Stimulated activated CD8-positive, alpha-beta memory T cell treated with anti-CD3 and anti-CD28 coated beads, Interleukin-12 subunit alpha, Interleukin-12 subunit beta, amount 100 ng/mL, for 24 hours (primary cell): ENCODE data around the gene PDXK.
"Not testable (repeated sequence)": the region's sequence is repeated elsewhere in the genome, so short reads cannot be mapped to it uniquely, and the experiment has no call there.

Source experiments
- DNase-seq: peaks from one replicate; pipeline ENCODE4 v3.0.0-alpha.2; 2020; ENCODE audit errors: extremely low read depth

The PDXK gene

DNA sequence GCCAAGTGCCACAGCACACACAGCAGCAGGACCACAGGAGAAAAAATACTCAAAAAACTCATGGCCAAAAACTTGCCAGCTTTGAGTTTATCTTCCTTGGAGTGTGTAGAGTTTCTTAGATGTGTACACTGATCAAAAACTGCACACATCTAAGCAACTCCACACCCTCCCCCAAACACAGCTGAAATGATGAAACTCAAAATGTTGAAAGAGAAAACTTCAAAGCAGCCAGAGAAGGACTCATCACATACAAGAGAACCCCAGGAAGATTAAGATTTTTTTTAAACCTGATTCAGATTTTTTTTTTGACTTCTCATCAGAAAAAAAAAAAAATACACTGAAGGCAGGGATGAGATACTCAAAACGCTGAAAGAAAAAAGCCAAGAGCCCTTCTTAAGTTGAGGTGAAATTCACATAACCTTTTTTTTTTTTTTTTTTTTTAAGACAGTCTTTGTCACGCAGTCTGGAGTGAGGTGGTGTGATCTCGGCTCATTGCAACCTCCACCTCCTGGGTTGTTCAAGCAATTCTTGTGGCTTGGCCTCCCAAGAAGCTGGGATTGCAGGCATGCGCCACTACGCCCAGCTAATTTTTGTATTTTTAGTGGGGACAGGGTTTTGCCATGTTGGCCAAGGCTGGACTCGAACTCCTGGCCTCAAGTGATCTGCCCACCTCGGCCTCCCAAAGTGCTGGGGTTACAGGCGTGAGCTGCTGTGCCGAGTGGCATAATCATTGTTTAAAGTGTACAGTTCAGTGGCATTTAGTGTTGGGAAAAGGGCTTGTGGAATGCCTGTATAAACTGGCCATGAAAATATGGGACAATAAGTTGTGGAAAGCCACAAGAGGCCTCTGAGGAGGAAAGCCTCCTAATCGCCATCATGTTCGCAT lies 20.9 kb upstream of the PDXK start:
- DNase-seq = no peak

DNA sequence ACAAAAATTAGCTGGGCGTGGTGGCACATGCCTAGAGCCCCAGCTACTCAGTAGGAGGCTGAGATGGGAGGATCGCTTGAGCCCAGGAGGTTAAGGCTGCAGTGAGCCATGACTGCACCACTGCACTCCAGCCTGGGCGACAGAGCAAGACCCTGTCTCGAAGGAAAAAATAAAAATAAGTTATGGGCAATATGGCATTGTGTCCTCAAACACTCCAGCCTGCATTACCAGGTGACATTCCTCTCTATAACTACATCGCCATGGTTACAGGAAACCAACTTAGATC lies 19.5 kb upstream of the PDXK start:
- not testable (repeated sequence) for DNase-seq

DNA sequence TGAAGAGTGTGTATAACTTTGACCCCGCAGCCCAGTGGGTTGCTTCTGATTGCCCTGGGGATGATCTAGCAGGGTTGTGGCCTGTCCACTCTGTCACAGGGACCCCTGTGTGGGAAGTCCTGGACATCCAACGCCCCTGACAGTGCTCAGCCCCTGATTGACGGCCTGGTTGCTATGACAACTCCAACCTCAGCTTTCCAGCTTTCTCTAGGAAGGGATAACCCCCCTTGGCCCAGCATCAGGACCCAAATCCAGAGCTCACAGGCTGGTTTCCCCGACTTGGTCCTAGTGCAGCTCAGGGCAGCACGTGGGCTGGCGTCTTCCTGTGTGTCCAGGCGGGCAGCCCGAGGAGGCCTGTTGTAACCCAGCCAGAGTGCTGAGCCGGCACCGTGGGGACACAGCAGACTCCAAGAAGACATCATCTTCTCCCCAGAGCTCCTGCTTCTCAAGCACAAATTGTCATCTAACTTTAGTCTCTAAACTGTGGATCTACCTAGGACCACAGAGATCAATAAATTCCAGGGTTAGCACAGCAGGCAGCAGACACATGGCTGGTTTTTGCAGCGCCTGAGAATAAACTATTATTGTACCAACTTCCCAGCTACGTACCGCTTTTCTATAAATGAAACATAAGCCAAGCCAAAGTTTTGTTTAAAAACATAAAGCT lies 18.9 kb upstream of the PDXK start:
- DNase-seq = no peak

DNA sequence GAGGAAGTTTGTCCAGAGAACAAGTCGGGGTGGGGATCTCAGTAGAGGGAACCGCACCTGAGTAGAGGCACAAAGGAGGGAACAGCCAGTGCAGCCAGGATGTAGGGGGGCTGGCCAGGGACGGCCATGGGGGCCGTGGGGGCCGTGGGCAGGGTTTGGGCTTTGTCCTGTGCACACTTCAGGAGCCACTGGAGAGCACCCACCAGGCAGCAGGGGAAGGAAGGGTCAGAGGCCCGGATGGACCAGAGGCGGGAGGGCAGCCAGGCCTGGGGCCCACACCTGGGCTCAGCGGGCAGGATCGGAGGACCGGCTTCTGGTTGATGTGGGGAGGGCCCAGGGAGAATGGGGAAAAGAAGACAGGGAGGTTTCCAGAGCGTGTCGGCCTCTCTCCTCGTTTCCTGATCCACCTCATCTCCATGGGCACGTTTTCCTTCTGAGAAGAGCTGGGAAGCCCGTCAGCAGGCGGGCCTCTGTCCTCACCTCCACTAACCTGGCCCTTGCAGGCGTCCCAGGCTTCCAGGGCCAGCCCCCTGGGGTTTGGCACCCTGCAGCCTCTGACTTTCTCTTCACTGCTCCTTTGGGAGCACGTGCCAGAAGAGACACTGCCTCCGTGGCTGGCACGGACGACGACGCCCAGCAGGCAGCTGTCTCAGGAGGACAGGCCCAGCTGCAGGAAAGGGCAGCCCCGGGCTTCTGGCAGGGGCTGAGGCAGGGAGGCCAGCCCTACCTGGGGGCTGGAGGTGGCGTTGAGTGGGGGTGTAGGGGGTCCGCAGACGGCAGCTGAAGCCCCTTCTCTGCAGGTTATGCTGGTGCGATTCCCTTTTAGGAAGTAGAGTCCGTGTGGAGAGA lies 16.8 kb upstream of the PDXK start:
- DNase-seq = no peak

DNA sequence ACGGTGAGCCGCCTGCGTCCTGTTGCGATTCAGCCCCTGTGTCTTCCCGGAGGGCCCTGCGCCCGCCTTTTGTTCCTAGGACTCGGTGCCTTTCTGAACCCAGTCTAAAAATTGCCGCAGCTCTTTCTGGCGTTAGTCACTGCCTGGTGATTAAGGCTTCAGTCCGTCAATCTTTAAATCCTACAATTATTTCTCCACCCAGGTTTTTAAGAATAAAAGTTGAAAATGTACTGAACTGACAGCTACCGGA lies 16.2 kb upstream of the PDXK start:
- no peak for DNase-seq

DNA sequence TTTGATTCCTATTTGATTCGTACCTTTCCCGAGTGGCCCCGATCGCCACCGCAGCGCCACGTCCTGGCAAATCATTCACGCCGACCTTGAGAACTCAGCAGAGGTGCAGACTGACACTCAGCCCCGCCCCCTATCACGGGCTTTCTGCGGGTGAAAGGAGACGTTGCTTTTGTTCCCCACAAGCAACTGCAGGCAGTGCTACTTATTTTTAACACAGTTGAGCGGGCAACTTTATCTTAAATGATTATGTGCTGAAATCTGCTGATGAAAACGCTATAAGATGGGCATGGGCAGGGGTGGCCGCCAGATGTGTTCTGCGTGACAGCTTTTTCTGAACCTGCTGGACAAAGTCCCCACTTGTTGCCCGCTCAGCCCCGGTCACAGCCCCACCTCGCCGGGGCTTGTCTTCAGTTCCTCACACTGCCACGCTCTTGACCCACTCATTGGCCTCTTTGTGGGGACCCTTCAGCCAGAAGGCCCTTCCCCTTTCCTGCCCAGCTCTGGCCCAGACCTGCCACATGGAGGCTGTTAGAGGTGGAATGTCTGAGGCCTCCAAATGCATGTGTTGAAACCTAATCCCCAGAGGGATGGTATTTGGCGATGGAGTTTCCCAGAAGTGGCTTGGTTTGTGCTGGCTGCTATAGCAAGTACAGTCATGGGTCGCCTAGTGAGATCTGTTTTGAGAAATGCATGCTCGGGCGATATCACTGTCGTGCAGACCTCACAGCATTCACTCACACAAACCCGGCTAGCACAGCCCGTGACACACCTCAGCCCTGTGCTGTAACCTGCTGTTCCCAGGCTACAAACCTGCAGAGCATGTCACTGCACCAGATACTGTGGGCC lies 15.7 kb upstream of the PDXK start:
- no peak for DNase-seq

DNA sequence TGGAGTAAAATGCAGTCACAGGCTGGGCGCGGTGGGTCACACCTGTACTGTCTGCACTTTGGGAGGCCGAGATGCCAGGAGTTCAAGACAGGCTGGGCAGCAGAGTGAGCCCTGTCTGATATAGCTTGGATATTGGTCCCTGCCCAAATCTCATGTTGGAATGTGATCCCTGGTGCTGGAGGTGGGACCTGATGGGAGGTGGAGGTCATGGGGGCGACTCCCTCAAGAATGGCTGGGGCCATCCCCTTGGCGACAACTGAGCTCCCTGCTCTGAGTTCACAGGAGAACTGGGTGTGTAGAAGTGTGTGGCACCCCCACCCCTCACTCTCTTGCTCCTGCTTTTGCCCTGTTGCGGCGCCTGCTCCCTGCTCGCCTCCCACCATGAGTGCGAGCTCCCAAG lies 11.5 kb upstream of the PDXK start:
- DNase-seq = no peak

DNA sequence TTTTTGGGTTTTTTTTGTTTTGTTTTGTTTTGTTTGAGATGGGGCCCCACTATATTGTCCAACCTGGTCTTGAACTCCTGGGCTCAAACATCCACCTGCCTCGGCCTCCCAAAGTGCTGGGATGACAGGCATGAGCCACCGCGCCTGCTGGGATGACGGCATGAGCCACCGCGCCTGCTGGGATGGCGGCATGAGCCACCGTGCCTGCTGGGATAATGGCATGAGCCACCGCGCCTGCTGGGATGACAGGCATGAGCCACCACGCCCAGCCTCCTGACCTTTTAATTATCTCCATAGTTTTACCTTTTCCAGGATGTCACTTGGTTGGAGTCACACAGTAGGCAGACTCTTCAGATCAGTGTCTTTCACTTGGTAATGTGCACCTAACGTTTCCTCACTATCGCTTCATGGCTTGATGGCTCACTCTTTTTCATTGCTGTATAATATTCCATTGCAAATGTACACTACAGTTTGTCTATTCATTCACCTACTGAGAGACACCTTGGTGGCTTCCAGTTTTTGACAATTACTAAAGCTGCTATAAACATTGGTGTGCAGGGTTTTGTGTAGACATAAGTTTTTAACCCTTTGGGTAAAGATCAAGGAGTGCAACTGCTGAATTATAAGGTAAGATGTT lies 10.1 kb upstream of the PDXK start:
- no peak for DNase-seq

DNA sequence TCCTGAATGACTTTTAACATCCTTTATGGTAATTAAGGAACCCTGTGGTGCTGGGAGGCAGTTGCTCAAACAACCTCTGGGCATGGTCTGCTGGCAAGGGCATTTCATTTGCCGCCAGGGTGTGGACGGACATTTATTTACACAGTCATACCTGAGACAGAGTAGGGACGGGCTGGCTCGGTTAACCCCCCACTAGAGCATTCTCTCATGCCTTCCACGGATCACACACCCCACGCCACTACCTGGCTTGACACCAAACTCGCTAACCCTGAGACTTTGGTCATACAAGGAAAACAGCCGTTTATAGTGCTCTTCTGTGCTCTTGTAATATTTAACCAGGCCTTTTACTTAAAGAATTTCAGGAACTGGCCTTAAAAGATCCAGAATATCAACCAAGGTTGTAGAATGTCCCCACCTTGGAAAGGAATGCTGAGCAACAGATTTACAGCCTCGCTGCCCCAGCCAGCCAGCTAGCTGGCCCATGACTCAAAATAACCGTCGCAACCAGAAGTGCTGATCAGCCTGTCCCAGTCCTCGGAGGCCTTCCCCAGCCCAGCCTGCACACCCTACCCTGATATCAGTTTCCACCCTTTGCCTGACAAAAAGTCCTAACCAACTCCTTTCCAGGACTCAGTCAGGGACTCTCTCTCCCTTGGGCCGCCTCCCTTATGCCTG lies 6.5 kb upstream of the PDXK start:
- no peak for DNase-seq

DNA sequence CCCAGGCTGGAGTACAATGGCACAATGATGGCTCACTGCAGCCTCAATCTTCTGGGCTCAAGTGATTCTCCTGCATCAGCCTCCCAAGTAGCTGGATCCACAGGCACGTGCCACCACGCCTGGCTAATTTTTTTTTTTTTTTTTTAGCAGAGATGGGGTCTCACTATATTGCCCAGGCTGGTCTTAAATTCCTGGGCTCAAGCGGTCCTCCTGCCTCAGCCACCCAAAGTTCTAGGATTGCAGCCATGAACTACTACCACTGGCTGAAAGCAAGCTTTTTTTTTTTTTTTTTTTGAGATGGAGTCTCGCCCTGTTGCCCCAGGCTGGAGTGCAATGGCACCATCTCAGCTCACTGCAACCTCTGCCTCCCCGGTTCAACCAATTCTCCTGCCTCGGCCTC lies 5.8 kb upstream of the PDXK start:
- not testable (repeated sequence) for DNase-seq

DNA sequence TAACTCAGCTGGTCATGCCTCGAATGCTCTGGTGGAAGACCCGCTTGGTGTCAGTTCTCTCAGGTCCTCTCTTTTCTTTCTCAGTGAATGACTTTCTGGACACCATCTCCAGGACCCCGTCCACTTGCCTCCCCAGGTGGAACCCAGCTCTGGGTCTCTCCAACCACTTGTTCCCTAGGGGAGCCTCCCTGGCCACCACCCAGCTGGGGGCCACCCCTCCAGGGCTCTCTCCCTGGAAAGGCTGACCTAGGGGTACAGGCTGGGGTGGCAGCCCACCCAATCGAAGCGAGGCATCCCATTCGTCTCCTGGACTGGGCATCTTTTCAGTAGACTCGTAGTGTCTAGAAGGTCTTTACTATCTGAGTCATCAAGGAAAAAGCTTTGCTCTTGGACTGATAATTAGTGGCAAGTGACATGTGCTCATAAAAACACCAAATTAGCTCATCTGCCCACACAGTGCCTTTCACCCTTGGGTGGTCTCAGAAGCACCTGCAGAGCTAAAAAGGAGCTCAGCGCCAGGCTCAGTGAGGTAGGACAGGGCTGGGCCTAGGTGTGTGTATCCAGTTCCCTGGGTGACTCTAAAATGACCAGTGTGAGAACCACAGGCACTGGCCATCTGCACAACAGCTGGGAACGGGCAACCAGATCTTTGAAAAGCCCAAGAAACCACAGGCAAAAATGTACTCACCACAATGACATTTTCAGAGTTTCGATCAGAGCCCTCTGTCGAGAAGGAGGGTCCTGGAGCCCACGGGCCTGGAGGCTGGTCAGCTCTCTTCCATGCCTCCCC lies 2.4 kb upstream of the PDXK start:
- DNase-seq = no peak

DNA sequence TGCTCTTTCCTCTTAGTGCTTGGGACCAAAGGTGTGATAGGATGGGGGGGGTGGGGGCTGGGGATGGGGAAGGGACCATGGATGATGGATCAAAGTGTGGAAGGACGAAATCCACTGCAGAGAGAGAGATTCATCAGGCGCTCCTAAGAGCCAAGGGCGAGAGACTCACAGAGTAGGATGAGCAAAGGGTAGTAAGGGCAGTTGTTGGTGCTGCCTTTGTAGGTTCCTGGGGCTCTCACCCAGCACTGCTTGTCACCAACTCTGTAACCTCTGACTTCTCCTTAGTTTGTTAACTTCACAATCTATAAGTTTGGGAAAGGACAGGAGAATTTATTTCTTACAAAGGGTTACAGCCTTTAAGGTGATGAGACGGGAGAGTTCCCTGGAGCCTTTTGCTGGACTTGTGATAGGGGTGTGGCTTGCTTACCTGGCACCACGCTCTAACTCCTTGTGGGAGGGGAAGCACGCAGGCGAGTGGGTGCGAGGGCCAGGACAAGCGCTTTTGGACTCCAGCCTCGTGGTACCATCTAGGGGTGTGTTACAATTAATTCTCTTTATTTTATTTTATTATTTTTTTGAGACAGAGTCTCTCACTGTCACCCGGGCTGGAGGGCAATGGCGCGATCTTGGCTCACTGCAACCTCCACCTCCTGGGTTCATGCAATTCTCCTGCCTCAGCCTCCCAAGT lies 1.6 kb upstream of the PDXK start:
- DNase-seq = no peak

DNA sequence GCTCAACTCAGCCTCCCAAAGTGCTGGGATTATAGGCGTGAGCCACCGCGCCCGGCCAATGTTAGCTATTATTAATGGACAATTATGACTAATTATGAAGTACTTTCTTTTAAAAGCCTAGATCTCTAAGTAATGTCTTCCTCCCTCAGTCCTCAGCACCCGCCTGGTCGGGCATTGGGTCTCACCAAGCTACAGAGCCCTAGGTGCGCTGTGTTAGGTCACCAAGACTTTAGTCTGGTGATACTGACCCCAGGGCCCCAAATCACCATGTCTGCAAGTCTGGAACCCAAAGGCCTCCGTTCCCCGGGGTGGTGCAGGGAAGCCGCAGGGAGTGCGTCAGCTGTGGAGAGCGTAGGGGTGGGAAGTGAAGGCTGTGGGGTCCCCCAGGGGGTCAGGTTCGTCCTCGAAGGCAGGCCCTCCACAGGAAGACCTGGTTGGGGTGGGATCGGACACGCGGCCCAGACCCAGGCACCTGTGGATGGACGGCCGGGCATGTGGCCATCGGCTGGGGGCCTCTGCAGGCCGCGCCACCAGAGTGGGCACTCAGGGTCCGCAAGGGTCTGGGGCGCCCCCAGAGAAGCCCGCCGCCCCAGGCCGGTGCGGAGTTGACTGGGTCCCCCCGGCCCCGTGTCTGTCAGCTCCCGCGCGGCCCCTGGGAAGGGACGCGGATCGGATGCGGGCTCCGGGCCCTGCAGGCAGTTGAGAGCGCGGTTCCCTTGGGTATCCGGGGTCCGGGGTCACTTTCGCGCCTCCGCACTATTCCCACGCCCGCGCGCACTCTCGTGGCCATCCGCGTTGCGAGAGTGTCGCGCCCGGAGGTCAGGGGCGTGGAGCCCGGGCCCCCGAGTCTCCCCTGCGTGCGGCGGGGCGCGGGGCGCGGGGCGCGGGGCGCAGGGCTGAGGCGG lies 710 bp upstream of the PDXK start:
- DNase-seq = no peak

DNA sequence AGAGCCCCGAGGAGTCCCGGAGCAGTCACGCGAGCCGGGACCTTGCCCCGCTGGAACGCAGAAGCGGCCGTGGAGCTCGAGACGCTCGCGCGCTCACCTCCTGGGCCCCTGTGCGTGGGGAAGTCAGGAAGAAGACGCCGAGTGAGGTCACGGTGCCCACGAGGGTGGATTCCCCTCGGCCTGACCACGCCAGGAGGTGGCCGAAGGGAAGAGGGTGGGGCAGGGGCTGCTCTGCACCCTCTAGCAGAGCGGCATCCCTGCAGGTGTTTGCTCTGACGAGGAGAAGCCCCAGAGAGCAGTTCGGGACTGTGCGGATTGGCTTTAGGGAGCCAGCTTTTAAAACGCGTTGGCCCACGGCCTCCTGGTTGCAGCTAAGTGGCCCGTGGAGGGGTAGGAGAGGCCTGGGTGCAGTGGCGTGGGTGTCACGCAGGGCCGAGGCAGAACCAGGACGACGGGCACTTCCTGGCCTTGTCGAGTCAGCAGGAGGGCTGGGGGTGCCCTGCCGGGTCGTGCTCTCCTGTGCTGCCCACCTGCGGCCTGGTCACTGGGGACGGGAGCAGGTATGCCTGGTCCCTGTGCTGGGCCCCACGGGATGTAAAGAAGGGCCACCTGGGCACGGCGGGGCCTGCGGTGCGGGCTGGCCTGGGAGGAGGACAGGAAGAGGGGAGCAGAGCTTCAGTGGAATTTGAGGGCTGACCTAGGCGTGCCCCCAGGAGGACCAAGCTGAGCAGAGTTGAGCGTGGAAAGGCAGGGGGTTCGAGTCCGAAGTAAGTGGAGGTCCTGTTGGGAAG lies 1.0 kb downstream of the PDXK start:
- no peak for DNase-seq

DNA sequence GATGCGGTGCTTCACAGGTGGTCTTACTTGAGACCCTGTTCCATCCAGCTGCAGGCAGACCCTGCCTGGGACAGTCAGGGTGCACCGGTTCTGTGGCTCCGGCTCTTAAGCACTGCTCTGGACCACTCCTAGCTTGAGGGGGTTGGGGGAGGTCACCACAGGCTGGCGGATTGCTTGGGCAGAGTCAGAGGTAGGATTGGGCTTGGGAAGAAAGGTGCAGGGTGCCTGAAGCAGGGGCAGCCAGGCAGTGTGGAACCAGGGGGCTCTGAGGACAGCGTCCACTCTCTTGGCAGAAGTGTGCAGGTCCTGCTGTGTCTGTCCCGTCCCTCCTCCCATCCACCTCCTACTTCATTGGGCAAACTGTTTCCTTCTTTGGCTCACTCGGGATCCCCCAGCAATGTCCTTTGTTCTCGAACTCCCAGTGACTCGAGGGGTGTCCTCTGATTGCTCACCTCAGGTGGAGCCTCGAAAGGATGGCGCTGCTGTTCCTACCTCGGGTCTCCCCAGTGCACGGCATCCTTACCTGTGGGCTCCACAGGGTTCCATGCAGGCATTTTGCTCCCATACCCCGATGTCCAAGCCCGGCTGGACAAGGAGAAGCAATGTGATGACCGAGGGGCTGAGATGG lies 1.7 kb downstream of the PDXK start:
- DNase-seq = no peak

DNA sequence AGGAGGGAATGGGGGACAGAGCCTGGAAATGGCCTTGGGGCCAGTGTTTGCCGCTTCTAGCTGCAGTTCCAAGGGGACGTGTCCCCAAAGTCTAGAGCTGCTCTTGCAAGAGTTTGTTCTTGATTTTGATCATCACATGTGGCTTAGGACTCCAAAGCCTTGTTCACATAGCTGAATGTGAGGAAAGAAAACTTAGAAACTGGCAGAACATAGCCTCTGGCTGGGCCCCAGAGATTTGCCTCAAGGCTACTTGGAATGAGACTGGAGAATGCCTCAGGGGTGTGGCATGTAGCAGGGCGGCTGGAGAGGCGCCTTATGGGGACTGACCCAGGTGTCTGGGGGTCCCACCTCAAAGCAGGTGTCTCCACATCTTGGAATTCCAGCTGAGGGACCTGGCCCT lies 2.3 kb downstream of the PDXK start:
- DNase-seq = no peak

DNA sequence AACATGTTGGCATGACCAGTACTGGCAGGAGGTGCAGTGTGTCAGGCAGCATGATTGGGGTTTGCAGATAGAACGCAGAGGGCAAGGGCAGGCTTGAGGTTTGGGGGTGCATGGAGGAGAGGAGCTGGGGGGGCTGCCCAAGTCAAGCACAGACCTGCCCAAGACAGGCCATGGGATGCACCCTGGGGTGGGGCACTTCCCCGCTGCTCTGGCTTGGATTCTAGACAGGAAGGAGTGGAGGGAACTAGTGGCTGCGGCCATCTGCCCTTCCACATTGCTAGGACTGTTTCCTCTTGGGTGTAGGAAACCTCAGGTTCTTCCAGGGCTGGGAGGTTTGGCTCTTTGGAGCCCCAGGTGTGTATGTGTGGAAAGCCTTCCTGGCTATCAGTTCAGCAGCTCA lies 3.0 kb downstream of the PDXK start:
- no peak for DNase-seq
